K562 (cell line): ENCODE data around the gene MARCO. TPM values are rescaled to one million over a fixed set of nuclear protein-coding genes. Genes with fewer than 3 reads are reported as not detected.

Experiments
- ATAC-seq: fragments of 200-7000 bp; cut with Tn5 transposase; 3 replicates; pipeline ENCODE4 v1.9.1; 2020; ENCODE audit warnings: moderate library complexity
- BruUV-seq: library from RNA; stranded (reverse); fragments of 400-500 nt; replicated peaks from 2 replicates; lab custom pipeline; 2021; lab: Mats Ljungman, UMichigan
- CTCF ChIA-PET: fragments of 300-600 bp; formaldehyde crosslinking; extraction: SDS; loops from one replicate; lab custom pipeline; 2021; ENCODE audit warnings: low intra/inter-chr PET ratio; lab: Yijun Ruan, JAX
- POLR2A ChIA-PET: fragments of 300-600, 350-650 bp; sonication (Branson Sonifier 250); formaldehyde crosslinking; extraction: SDS; loops from one replicate; lab custom pipeline; 2021; ENCODE audit warnings: antibody characterized with exemption, inconsistent platforms; lab: Yijun Ruan, JAX
- DNase-seq, 4 experiments: peaks; one replicate each; pipeline versions ENCODE4 v3.0.0 to v3.0.0-alpha.2; 2011 to 2018; ENCODE audit warnings: low spot score in 3 of 4, mixed read lengths in 3 of 4; ENCODE audit errors: extremely low read depth in 1 of 4
- FAIRE-seq: peaks from 2 replicates; lab custom pipeline; 2011; peaks lifted over from hg19 to GRCh38; lab: Jason Lieb, UNC
- H2AFZ ChIP-seq: 2 replicates; pipeline ENCODE4 v1.6.0; 2011; ENCODE audit warnings: low read depth, low read length, control low read depth, inconsistent platforms
- H3K27ac ChIP-seq: fragments of 200-600 bp; 3 replicates; pipeline ENCODE4 v1.8.0; 2011; ENCODE audit warnings: low read depth, mild to moderate bottlenecking, control low read depth, inconsistent platforms, low read length, moderate library complexity, mixed read lengths; ENCODE audit errors: extremely low read depth
- H3K27me3 ChIP-seq, 2 experiments: fragments of 300-600 bp in 1 of 2; 2 replicates in 1 of 2; 3 replicates in 1 of 2; pipeline versions ENCODE4 v1.6.0 to v1.8.0; 2011; ENCODE audit warnings: inconsistent platforms in 2 of 2, low read length in 2 of 2, mild to moderate bottlenecking in 1 of 2, mixed read lengths in 1 of 2, moderate library complexity in 1 of 2; ENCODE audit not compliant: control insufficient read depth in 2 of 2, insufficient read depth in 2 of 2
- H3K36me3 ChIP-seq: fragments of 300-600 bp; 3 replicates; pipeline ENCODE4 v1.8.0; 2011; ENCODE audit warnings: mild to moderate bottlenecking, low read length, inconsistent platforms; ENCODE audit not compliant: control insufficient read depth, insufficient read depth
- H3K4me1 ChIP-seq, 2 experiments: fragments of 200-600 bp in 1 of 2; replicated peaks in 1 of 2; 2 replicates in 1 of 2; 3 replicates in 1 of 2; pipeline versions ENCODE4 v1.5.1 to v1.8.0; 2011; ENCODE audit warnings: inconsistent platforms in 2 of 2, low read length in 2 of 2, mild to moderate bottlenecking in 1 of 2, mixed read lengths in 1 of 2, moderate library complexity in 1 of 2; ENCODE audit not compliant: control insufficient read depth in 2 of 2, insufficient read depth in 2 of 2
- H3K4me2 ChIP-seq: 2 replicates; pipeline ENCODE4 v1.6.1; 2011; ENCODE audit warnings: low read length, control low read depth, inconsistent platforms, mixed read lengths; ENCODE audit not compliant: insufficient read depth
- H3K4me3 ChIP-seq: fragments of 200-600 bp; sonication (generic), shearing (Covaris generic); 2 replicates; pipeline ENCODE4 v1.5.1; 2016; ENCODE audit warnings: control low read depth, inconsistent platforms
- H3K79me2 ChIP-seq: fragments of 200-600 bp; 3 replicates; pipeline ENCODE4 v1.8.0; 2011; ENCODE audit warnings: low read length, inconsistent platforms; ENCODE audit not compliant: control insufficient read depth, insufficient read depth
- H3K9ac ChIP-seq, 2 experiments: 2 replicates each; pipeline versions ENCODE4 v1.6.0 to v1.6.1; 2011; ENCODE audit warnings: low read depth in 2 of 2, low read length in 2 of 2, control low read depth in 1 of 2, inconsistent platforms in 1 of 2, mild to moderate bottlenecking in 1 of 2, mixed read lengths in 1 of 2; ENCODE audit not compliant: insufficient read depth in 1 of 2
- H3K9me1 ChIP-seq: one replicate; pipeline ENCODE4 v1.6.0; 2011; ENCODE audit warnings: inconsistent platforms, mild to moderate bottlenecking, low read length, moderate library complexity; ENCODE audit not compliant: control insufficient read depth, insufficient read depth
- H3K9me3 ChIP-seq: replicated peaks from 2 replicates; pipeline ENCODE4 v1.5.1; 2011; ENCODE audit warnings: low read depth, low read length, inconsistent platforms; ENCODE audit not compliant: control insufficient read depth, insufficient read depth
- H4K20me1 ChIP-seq: replicated peaks from 2 replicates; pipeline ENCODE4 v1.6.1; 2011; ENCODE audit warnings: low read length, inconsistent platforms, mixed read lengths; ENCODE audit not compliant: control insufficient read depth, insufficient read depth
- DACH1 ChIP-seq: fragments of 450-650 bp; IDR thresholded peaks from 2 replicates; pipeline ENCODE4 v1.6.1; 2018; ENCODE audit not compliant: partially characterized antibody
- KDM4B ChIP-seq, 2 experiments: fragments of 450-650 bp in 1 of 2; sonication (generic) in 1 of 2; IDR thresholded peaks; 2 replicates each; pipeline ENCODE4 v1.6.1; 2016 to 2017; ENCODE audit warnings: borderline replicate concordance in 2 of 2, antibody characterized with exemption in 1 of 2, low read depth in 1 of 2, mild to moderate bottlenecking in 1 of 2
- NCOA2 ChIP-seq, 2 experiments: fragments of 450-650 bp; IDR thresholded peaks; 2 replicates each; pipeline ENCODE4 v1.6.1; 2018; ENCODE audit warnings: mild to moderate bottlenecking in 2 of 2, moderate library complexity in 1 of 2; ENCODE audit not compliant: partially characterized antibody in 2 of 2
- TAF7 ChIP-seq: fragments of 450-650 bp; IDR thresholded peaks from 2 replicates; pipeline ENCODE4 v1.6.1; 2016; ENCODE audit warnings: missing genetic modification characterization, missing compliant biosample characterization
- ZNF668 ChIP-seq: fragments of 250-450 bp; sonication (Bioruptor Pico); IDR thresholded peaks from 2 replicates; pipeline ENCODE4 v1.8.0; 2022; ENCODE audit warnings: mild to moderate bottlenecking, inconsistent platforms
- WGBS: fragments of 100-300 bp; shearing (Covaris generic); methylation state at CpG from one replicate; pipeline ENCODE4 v1.1.6; 2016; ENCODE audit warnings: low coverage, mixed read lengths; ENCODE audit not compliant: insufficient coverage; ENCODE audit errors: missing lambda C conversion rate; 5-methylcytosine and 5-hydroxymethylcytosine counted together
- in situ Hi-C: fragments of 300-500 bp; cut with MboI; formaldehyde crosslinking; loops from 4 replicates; pipeline ENCODE4 v1.15.0; 2018; ENCODE audit warnings: inconsistent platforms, mixed read lengths
- intact Hi-C: fragments of 100-400 bp; cut with micrococcal nuclease; formaldehyde crosslinking; loops from 2 replicates; pipeline ENCODE4 v1.14.2; 2022
- polyA plus RNA-seq, 8 experiments: library from polyadenylated mRNA; depleted of rRNA in 4 of 8; stranded (reverse) in 5 of 8; unstranded in 3 of 8; fragments of >200 nt; fragmentation: Nextera tagmentation in 2 of 8; fragmentation: Illumina TruSeq in 1 of 8; extraction: Ambion mirVana in 2 of 8; extraction: Trizol in 1 of 8; gene quantifications; 2 replicates each; pipeline versions ENCODE4 v1.2.1 to v1.2.3, GENCODE V29; 2011 to 2014; ENCODE audit warnings: inconsistent platforms in 1 of 8, missing spikeins in 1 of 8
- total RNA-seq, 7 experiments: library from RNA; depleted of rRNA in 6 of 7; stranded (reverse); fragments of >200 nt in 6 of 7; fragmentation: Illumina TruSeq in 2 of 7; extraction: Trizol in 2 of 7; gene quantifications; 2 replicates each; pipeline versions ENCODE4 v1.2.1 to v1.2.3, GENCODE V29; 2011 to 2021; ENCODE audit warnings: low replicate concordance in 1 of 7
- TF ChIP-seq, protein P1 (sequence below), 3 experiments: IDR thresholded peaks in 2 of 3; conservative IDR thresholded peaks in 1 of 3; 2 replicates each; pipeline ENCODE4 v1.5.1; 2011 to 2012; ENCODE audit warnings: low read length in 3 of 3, mild to moderate bottlenecking in 3 of 3, control low read depth in 2 of 3, improper control_type of control experiment in 1 of 3, inconsistent platforms in 1 of 3, low read depth in 1 of 3, mixed read lengths in 1 of 3, moderate library complexity in 1 of 3; ENCODE audit not compliant: insufficient read depth in 2 of 3

Gene MARCO
- total and polyA plus RNA-seq, 9 of the 15 experiments (the other 6 are each of a cell fraction or from before 2014, with no cell fraction given): 0.31 TPM; not detected in 8

DNA sequence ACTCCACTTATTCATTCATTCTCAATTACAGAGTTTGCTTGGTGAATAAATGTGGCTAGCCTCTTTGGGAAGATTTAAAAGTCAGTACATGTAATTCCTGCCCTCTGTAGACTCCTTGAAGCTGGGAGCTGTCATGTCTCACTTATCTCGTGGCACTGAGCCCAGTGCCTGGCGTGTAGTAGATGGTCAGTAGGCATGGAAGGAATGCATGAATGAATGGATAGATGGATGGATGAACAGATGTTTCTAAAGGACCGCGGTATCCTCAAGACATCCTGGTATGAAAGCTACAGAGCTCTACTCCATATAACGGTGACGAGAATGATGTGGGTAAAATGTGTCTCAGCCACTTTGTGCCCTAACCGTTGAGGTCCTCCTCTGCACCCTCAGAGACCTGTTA lies 83.0 kb downstream of the MARCO start (continued):
- no peak for TF ChIP-seq KDM4B (IDR thresholded peaks at IDR 0.05; ENCODE audit: borderline replicate concordance in 2 of 2, low read depth in 1 of 2)

DNA sequence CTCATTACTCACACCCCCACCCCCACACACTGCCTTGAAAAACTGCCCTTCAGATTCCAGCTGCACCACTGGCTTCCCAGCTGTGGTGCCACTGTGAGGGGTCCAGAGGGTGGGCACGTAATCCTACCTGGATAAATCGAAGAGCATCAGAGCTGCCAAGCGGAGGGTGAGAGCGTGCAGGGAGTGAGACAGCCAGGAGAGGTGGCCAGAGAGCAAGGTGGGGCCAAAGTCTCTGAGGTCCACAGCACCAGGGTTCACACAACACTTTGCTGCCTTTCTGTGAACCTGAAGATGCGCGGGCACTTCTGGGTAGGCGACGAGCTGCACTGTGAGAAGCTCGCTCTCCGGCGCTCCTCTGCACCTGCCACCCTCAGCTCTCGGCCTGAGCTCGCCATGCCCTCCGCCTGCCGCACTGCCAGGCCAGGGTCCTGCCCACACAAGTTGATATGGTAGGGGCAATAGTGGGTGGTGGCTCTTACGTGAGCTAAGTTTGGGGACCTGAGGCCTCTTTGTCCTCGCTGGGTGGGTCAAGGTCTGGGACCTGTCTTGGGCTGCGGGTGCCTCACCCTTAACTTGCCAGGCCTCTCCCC lies 83.9 kb downstream of the MARCO start:
- Histone ChIP-seq H3K27me3 (peaks cover 0 to 28% of the 10 kb centered on the region in 2 experiments; a peak in 3 of 5 replicates), H2AFZ (no peak overlapping the region), H3K4me2 (no peak overlapping the region), H3K27ac (no peak overlapping the region), H3K9me1 (no peaks in the 10 kb centered on the region), H3K79me2 (no peaks in the 10 kb centered on the region), H3K9me3 (no peaks in the 10 kb centered on the region), H3K9ac (no peak overlapping the region), H3K36me3 (no peaks in the 10 kb centered on the region), H3K4me3 (no peak overlapping the region)
- CTCF ChIA-PET: no interaction called here
- no peak for DNase-seq
- intact Hi-C loops (loop anchor here (5.0 to 10.0 kb wide), 2 partner anchors 266 to 449 kb away; no protein-coding TSS in a partner anchor), in situ Hi-C loops (no loop called here)
- WGBS: 0% methylated on average over 17 of the region's 18 CpGs
- FAIRE-seq: no peak
- POLR2A ChIA-PET: no interaction called here
- ATAC-seq: no peak
- no TSS peak for BruUV-seq
- TF ChIP-seq, protein P1, sequence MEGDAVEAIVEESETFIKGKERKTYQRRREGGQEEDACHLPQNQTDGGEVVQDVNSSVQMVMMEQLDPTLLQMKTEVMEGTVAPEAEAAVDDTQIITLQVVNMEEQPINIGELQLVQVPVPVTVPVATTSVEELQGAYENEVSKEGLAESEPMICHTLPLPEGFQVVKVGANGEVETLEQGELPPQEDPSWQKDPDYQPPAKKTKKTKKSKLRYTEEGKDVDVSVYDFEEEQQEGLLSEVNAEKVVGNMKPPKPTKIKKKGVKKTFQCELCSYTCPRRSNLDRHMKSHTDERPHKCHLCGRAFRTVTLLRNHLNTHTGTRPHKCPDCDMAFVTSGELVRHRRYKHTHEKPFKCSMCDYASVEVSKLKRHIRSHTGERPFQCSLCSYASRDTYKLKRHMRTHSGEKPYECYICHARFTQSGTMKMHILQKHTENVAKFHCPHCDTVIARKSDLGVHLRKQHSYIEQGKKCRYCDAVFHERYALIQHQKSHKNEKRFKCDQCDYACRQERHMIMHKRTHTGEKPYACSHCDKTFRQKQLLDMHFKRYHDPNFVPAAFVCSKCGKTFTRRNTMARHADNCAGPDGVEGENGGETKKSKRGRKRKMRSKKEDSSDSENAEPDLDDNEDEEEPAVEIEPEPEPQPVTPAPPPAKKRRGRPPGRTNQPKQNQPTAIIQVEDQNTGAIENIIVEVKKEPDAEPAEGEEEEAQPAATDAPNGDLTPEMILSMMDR (IDR thresholded peaks at IDR 0.05 in 2 of 3, conservative IDR thresholded peaks at IDR 0.05 in 1 of 3; ENCODE audit: insufficient read depth in 2 of 3, low read depth in 1 of 3, low read length in 3 of 3): 0 out of 6 replicates have a peak, but pooled peaks of 1 of the 3 experiments have one; percentile 4
- TF ChIP-seq TAF7 (tag) (no peak), DACH1 (no peak), ZNF668 (no peak), NCOA2 (IDR thresholded peaks at IDR 0.05; ENCODE audit: partially characterized antibody in 2 of 2) (no peak)
- TF ChIP-seq, all 486 proteins: peak for 1
- no peaks in the 10 kb centered on the region for H4K20me1 ChIP-seq
- H3K4me1 ChIP-seq: no peaks in the 10 kb centered on the region
